Measurements from ENCODE around the gene LRPAP1. TPM values are rescaled to one million over a fixed set of nuclear protein-coding genes. Genes with fewer than 3 reads are reported as not detected.

Gene LRPAP1
- total and polyA plus RNA-seq, 7 donors: 25.2 to 127 (median 87.4) TPM

GRCh38 chr4:3468154-3468553 is 64.1 kb downstream of the LRPAP1 start:
- WGBS, 2 donors: 93 to 98% methylated on average over 10 of the region's 10 CpGs
- TF ChIP-seq CTCF (IDR thresholded peaks at IDR 0.05): no peak
- TF ChIP-seq POLR2A (IDR thresholded peaks at IDR 0.05): no peak
- no peak for TF ChIP-seq POLR2AphosphoS5 (IDR thresholded peaks at IDR 0.05)
- no peak for TF ChIP-seq EP300 (IDR thresholded peaks at IDR 0.05)
- peaks cover 5 to 37% (median 9%) of the 10 kb centered on the region in 3 donors for H3K27me3 ChIP-seq

GRCh38 chr4:3467601-3468031 is 64.6 kb downstream of the LRPAP1 start:
- Histone ChIP-seq H3K36me3 (no peaks in the 10 kb centered on the region), H3K27me3 (peaks cover 9 to 38% (median 9%) of the 10 kb centered on the region in 3 donors), H3K9me3 (no peaks in the 10 kb centered on the region), H3K4me1 (peaks cover 0 to 13% (median 12%) of the 10 kb centered on the region in 4 donors), H3K27ac (no peak overlapping the region), H3K4me3 (no peak overlapping the region)
- DNase-seq: no peak
- intact Hi-C loops (cut with DNase I): no loop called here
- WGBS, 2 donors: 84 to 85% methylated on average over 15 of the region's 15 CpGs
- TF ChIP-seq CTCF (IDR thresholded peaks at IDR 0.05) (no peak), POLR2A (IDR thresholded peaks at IDR 0.05) (no peak), POLR2AphosphoS5 (IDR thresholded peaks at IDR 0.05) (no peak), EP300 (IDR thresholded peaks at IDR 0.05) (no peak)

More at GRCh38 chr4:3468154-3468553, 64.1 kb downstream of the LRPAP1 start:
- Histone ChIP-seq H3K36me3 (no peaks in the 10 kb centered on the region), H3K4me1 (peaks cover 0 to 7% (median 6%) of the 10 kb centered on the region in 4 donors), H3K27ac (no peak overlapping the region), H3K9me3 (no peaks in the 10 kb centered on the region), H3K4me3 (no peak overlapping the region)
- intact Hi-C loops (cut with DNase I): no loop called here
- DNase-seq: no peak

GRCh38 chr4:3466691-3467600 is 65.3 kb downstream of the LRPAP1 start:
- Histone ChIP-seq H3K27me3 (peaks cover 9 to 44% (median 9%) of the 10 kb centered on the region in 3 donors), H3K36me3 (no peaks in the 10 kb centered on the region), H3K9me3 (no peaks in the 10 kb centered on the region), H3K4me1 (peaks cover 0 to 18% (median 14%) of the 10 kb centered on the region in 4 donors), H3K4me3 (no peak overlapping the region), H3K27ac (no peak overlapping the region)
- no peak for DNase-seq
- WGBS, 2 donors: 81 to 87% methylated on average over 40 of the region's 40 CpGs
- intact Hi-C loops (cut with DNase I): no loop called here
- TF ChIP-seq EP300 (IDR thresholded peaks at IDR 0.05) (no peak), POLR2A (IDR thresholded peaks at IDR 0.05) (no peak), CTCF (IDR thresholded peaks at IDR 0.05) (no peak), POLR2AphosphoS5 (IDR thresholded peaks at IDR 0.05) (no peak)

- Histone ChIP-seq H3K4me3 (no peak overlapping the region), H3K9me3 (no peaks in the 10 kb centered on the region), H3K27me3 (peaks cover 9 to 47% (median 9%) of the 10 kb centered on the region in 3 donors), H3K36me3 (no peaks in the 10 kb centered on the region), H3K4me1 (peaks cover 0 to 24% (median 17%) of the 10 kb centered on the region in 4 donors), H3K27ac (no peak overlapping the region)
- no peak for DNase-seq
- intact Hi-C loops (cut with DNase I): no loop called here
- TF ChIP-seq CTCF (IDR thresholded peaks at IDR 0.05) (no peak), POLR2AphosphoS5 (IDR thresholded peaks at IDR 0.05) (no peak), EP300 (IDR thresholded peaks at IDR 0.05) (no peak), POLR2A (IDR thresholded peaks at IDR 0.05) (no peak)
- 77 to 81% methylated on average over 41 of the region's 41 CpGs for WGBS, 2 donors
Measured at GRCh38 chr4:3465698-3466671, 66.2 kb downstream of the LRPAP1 start.

Measured in sigmoid colon (tissue), 7 donors.